Choroid plexus epithelial cell (primary cell): ENCODE measurements around the gene NPAS4.
"Not testable (repeated sequence)": the region's sequence is repeated elsewhere in the genome, so short reads cannot be mapped to it uniquely, and the experiment has no call there.

Source experiments
- DNase-seq: peaks from one replicate; pipeline ENCODE4 v3.0.0-alpha.2; 2010; ENCODE audit warnings: low read depth
- H3K4me3 ChIP-seq: 2 replicates; pipeline ENCODE4 v1.5.1; 2011; ENCODE audit warnings: low read depth, mild to moderate bottlenecking, control low read depth, low read length, moderate library complexity
- CTCF ChIP-seq: conservative IDR thresholded peaks from 2 replicates; pipeline ENCODE4 v1.5.1; 2011; ENCODE audit warnings: low read depth, mild to moderate bottlenecking, control low read depth, inconsistent platforms, low read length, moderate library complexity

Gene NPAS4

DNA sequence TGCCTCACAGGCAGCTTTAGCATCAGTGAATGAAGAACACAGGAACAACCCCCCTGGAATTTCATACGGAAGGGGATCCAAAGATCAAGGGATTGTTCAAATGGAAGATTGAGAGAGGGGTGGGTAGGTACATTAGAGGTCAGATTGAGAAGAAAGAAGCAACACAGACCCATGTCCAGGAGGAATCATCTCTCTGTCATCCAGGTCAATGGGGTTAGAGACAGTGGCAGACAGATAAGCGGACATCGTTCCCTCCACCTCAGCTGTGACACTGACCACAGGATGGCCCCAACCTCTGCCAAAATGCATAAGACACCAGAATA lies 1.9 kb upstream of the NPAS4 start:
- no peak for DNase-seq
- no peak for TF ChIP-seq CTCF
- H3K4me3 ChIP-seq = no peak overlapping the region

DNA sequence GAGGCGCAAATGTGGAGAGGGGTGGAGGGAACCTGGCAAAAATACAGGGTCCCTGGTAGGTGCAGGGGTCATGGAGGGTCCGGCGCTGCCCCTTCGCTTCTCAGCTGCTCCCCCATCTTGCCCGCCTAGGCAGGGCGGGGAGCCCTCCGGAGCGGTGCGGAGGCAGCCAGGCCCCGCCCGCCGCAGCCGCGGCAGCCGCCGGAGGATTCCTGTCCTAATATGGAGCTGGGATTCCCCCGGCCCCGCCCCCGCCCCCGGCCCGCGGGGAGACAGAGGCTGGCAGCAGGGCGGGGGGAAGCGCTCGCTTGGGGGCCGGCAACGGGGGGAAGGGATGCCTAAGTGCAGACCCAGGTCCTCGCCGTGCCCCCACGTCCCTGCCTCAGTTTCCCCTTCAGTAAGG lies 1.0 kb upstream of the NPAS4 start:
- no peak for TF ChIP-seq CTCF

GRCh38 chr11:66421492-66422205 lies 814 bp downstream of the NPAS4 start:
- no peak overlapping the region for H3K4me3 ChIP-seq
- peak; percentile 92 for DNase-seq
- TF ChIP-seq CTCF = no peak

More for the DNA sequence above, 1.0 kb upstream of the NPAS4 start:
- no peak overlapping the region for H3K4me3 ChIP-seq
- no peak for DNase-seq

GRCh38 chr11:66426314-66426713 lies 5.5 kb downstream of the NPAS4 start:
- no peak for TF ChIP-seq CTCF
- no peak for DNase-seq
- no peak overlapping the region for H3K4me3 ChIP-seq

DNA sequence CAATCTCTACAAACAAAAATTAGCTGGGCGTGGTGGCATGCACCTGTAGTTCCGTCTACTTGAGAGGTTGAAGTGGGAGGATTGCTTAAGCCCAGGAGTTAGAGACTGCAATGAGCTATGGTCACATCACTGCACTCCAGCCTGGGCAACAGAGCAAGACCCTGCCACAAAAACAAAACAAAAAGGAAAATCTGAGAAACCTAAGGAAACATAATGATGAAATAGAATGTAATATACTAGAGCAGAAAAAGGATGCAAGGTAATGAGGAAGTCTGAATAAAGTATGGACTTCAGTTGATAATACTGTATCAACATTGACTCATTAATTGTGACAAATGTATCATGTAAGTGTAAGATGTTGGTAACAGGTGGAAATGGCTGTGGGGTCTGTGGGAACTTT lies 8.1 kb downstream of the NPAS4 start:
- no peak overlapping the region for H3K4me3 ChIP-seq
- TF ChIP-seq CTCF = no peak
- no peak for DNase-seq

DNA sequence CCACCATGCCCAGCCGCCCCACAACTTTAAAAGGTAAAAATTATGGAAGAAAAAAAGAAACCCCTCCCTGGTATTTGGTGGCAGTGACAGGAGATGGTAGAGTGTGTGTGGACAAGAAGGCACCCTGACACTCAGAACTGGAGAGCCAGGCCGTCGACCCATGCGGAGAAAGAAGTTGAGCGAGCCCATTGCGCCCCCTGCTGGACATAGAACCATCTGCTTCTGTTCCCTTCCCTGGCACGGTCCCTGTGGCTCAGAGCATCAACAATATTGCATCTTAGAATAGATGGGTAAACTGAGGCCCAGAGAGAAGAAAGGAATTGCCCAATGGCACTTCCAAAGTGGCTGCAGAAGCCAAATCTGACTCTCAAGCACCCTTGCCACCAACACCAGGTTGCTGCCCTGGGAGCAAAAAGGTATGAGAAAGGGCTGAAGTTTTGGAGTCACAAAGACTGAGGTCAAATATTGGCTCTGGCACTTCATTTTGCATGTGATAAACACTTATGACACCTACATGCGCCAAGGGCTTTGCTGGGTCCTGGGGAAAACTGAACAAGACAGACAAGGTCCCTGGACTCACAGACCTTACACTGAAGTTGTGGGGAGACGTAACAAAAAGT lies 9.3 kb downstream of the NPAS4 start:
- no peak overlapping the region for H3K4me3 ChIP-seq
- peak; percentile 92 for TF ChIP-seq CTCF
- peak; percentile 83 for DNase-seq

- not testable (repeated sequence) for H3K4me3 ChIP-seq, DNase-seq
Observed at GRCh38 chr11:66431287-66431686, 10.5 kb downstream of the NPAS4 start.

- H3K4me3 ChIP-seq, DNase-seq: not testable (repeated sequence)
Observed at GRCh38 chr11:66431871-66432329, 11.1 kb downstream of the NPAS4 start.
